Mesenchymal stem cell (in vitro differentiated cells and primary cell): Measurements from ENCODE around the gene NUBPL.
A peak's percentile ranks its signal among the peaks of the same experiment; 100 is the strongest.

ENCODE experiments used
- DNase-seq: peaks from one replicate; pipeline ENCODE4 v3.0.0-alpha.2; 2013
- H2AFZ ChIP-seq: one replicate; pipeline ENCODE4 v1.6.1; 2013; ENCODE audit warnings: low read depth, mild to moderate bottlenecking, control low read depth, inconsistent platforms, low read length, moderate library complexity
- H2AK5ac ChIP-seq: 2 replicates; pipeline ENCODE4 v1.6.1; 2013; ENCODE audit warnings: low read length, moderate library complexity, mild to moderate bottlenecking, inconsistent platforms; ENCODE audit not compliant: severe bottlenecking
- H2BK120ac ChIP-seq: one replicate; pipeline ENCODE4 v1.6.1; 2013; ENCODE audit warnings: low read depth, mild to moderate bottlenecking, inconsistent platforms, low read length, moderate library complexity
- H2BK12ac ChIP-seq, 2 experiments: one replicate each; pipeline ENCODE4 v1.6.1; 2013; ENCODE audit warnings: inconsistent platforms in 2 of 2, low read length in 2 of 2, mild to moderate bottlenecking in 2 of 2, moderate library complexity in 2 of 2, control low read depth in 1 of 2
- H2BK15ac ChIP-seq: one replicate; pipeline ENCODE4 v1.6.1; 2013; ENCODE audit warnings: mild to moderate bottlenecking, low read depth, inconsistent platforms; ENCODE audit not compliant: poor library complexity, severe bottlenecking
- H2BK5ac ChIP-seq: 2 replicates; pipeline ENCODE4 v1.6.1; 2013; ENCODE audit warnings: low read depth, mild to moderate bottlenecking, low read length, control low read depth, inconsistent platforms; ENCODE audit not compliant: poor library complexity, severe bottlenecking
- H3K14ac ChIP-seq, 2 experiments: one replicate each; pipeline ENCODE4 v1.6.1; 2013; ENCODE audit warnings: inconsistent platforms in 2 of 2, low read length in 2 of 2, control low read depth in 1 of 2, mild to moderate bottlenecking in 1 of 2, moderate library complexity in 1 of 2
- H3K18ac ChIP-seq, 2 experiments: one replicate each; pipeline ENCODE4 v1.6.1; 2013; ENCODE audit warnings: inconsistent platforms in 2 of 2, low read length in 2 of 2, control low read depth in 1 of 2, low read depth in 1 of 2, mild to moderate bottlenecking in 1 of 2
- H3K23ac ChIP-seq, 2 experiments: one replicate each; pipeline ENCODE4 v1.6.1; 2013; ENCODE audit warnings: inconsistent platforms in 2 of 2, low read length in 2 of 2, mild to moderate bottlenecking in 2 of 2, moderate library complexity in 2 of 2, control low read depth in 1 of 2
- H3K27ac ChIP-seq: 2 replicates; pipeline ENCODE4 v1.5.1; 2013; ENCODE audit warnings: mild to moderate bottlenecking, moderate library complexity, low read length, control low read depth, inconsistent platforms; ENCODE audit not compliant: poor library complexity, severe bottlenecking
- H3K27me3 ChIP-seq, 2 experiments: 2 replicates each; pipeline versions ENCODE4 v1.6.1 to v1.7.0; 2013; ENCODE audit warnings: low read length in 2 of 2, mild to moderate bottlenecking in 2 of 2, moderate library complexity in 2 of 2, control low read depth in 1 of 2, inconsistent platforms in 1 of 2; ENCODE audit not compliant: control insufficient read depth in 1 of 2, insufficient read depth in 1 of 2
- H3K36me3 ChIP-seq, 2 experiments: 2 replicates each; pipeline versions ENCODE4 v1.6.1 to v1.7.0; 2013; ENCODE audit warnings: low read length in 2 of 2, control low read depth in 1 of 2, inconsistent platforms in 1 of 2, low read depth in 1 of 2, mild to moderate bottlenecking in 1 of 2; ENCODE audit not compliant: insufficient read depth in 2 of 2, control insufficient read depth in 1 of 2
- H3K4ac ChIP-seq, 2 experiments: one replicate each; pipeline ENCODE4 v1.6.1; 2013; ENCODE audit warnings: inconsistent platforms in 2 of 2, low read length in 2 of 2, mild to moderate bottlenecking in 2 of 2, moderate library complexity in 2 of 2, control low read depth in 1 of 2, low read depth in 1 of 2
- H3K4me1 ChIP-seq: 2 replicates; pipeline ENCODE4 v1.6.1; 2013; ENCODE audit warnings: low read depth, low read length, control low read depth; ENCODE audit not compliant: control insufficient read depth, insufficient read depth
- H3K4me2 ChIP-seq: 2 replicates; pipeline ENCODE4 v1.6.1; 2013; ENCODE audit warnings: low read length, mild to moderate bottlenecking, inconsistent platforms; ENCODE audit not compliant: poor library complexity, severe bottlenecking
- H3K4me3 ChIP-seq, 2 experiments: 2 replicates each; pipeline versions ENCODE4 v1.5.1 to v1.7.0; 2013; ENCODE audit warnings: low read length in 2 of 2, mild to moderate bottlenecking in 2 of 2, control low read depth in 1 of 2, low read depth in 1 of 2; ENCODE audit not compliant: insufficient read depth in 1 of 2
- H3K79me1 ChIP-seq: replicated peaks from 2 replicates; pipeline ENCODE4 v1.6.1; 2013; ENCODE audit warnings: mild to moderate bottlenecking, control low read depth, low read length, inconsistent platforms; ENCODE audit not compliant: poor library complexity, severe bottlenecking
- H3K9ac ChIP-seq: 2 replicates; pipeline ENCODE4 v1.7.0; 2013; ENCODE audit warnings: mild to moderate bottlenecking, low read length, moderate library complexity
- H3K9me3 ChIP-seq: 2 replicates; pipeline ENCODE4 v1.7.0; 2013; ENCODE audit warnings: mild to moderate bottlenecking, low read length; ENCODE audit not compliant: control insufficient read depth
- H4K8ac ChIP-seq: one replicate; pipeline ENCODE4 v1.6.1; 2013; ENCODE audit warnings: inconsistent platforms, mild to moderate bottlenecking, low read length, moderate library complexity
- H4K91ac ChIP-seq: one replicate; pipeline ENCODE4 v1.6.1; 2013; ENCODE audit warnings: mild to moderate bottlenecking, low read length, inconsistent platforms
- WGBS: methylation state at CpG from one replicate; pipeline ENCODE4 v1.1.7; 2013; ENCODE audit warnings: mixed read lengths; 5-methylcytosine and 5-hydroxymethylcytosine counted together

The NUBPL gene

GRCh38 chr14:31835049-31835448 is 273.8 kb downstream of the NUBPL start:
- Histone ChIP-seq H3K4me3 (no peak overlapping the region), H3K9ac (no peak overlapping the region), H3K27me3 (no peaks in the 10 kb centered on the region), H4K91ac (no peak overlapping the region), H3K4ac (no peak overlapping the region), H3K18ac (no peak overlapping the region), H2AFZ (no peak overlapping the region), H3K79me1 (no peaks in the 10 kb centered on the region), H4K8ac (peak overlapping the region; percentile 45), H2BK120ac (no peak overlapping the region), H3K4me1 (no peaks in the 10 kb centered on the region), H2BK5ac (no peak overlapping the region), H2BK15ac (no peak overlapping the region), H3K14ac (no peak overlapping the region), H2AK5ac (no peak overlapping the region), H3K4me2 (no peak overlapping the region), H2BK12ac (no peak overlapping the region), H3K23ac (no peak overlapping the region), H3K27ac (no peak overlapping the region), H3K36me3 (no peaks in the 10 kb centered on the region), H3K9me3 (no peaks in the 10 kb centered on the region)
- 88% methylated on average over 2 of the region's 2 CpGs for WGBS
- no peak for DNase-seq

GRCh38 chr14:31837031-31837430 is 275.8 kb downstream of the NUBPL start:
- Histone ChIP-seq H2BK120ac (no peak overlapping the region), H2BK5ac (no peak overlapping the region)

GRCh38 chr14:31842899-31843298 is 281.7 kb downstream of the NUBPL start:
- H2BK15ac ChIP-seq = no peak overlapping the region
- H3K4me1 ChIP-seq = peaks cover 5% of the 10 kb centered on the region
- H3K23ac ChIP-seq = no peak overlapping the region
- no peak overlapping the region for H3K14ac ChIP-seq
- WGBS = 89% methylated on average over 2 of the region's 2 CpGs
- no peak overlapping the region for H4K8ac ChIP-seq
- peak overlapping the region; percentile 39 for H2AFZ ChIP-seq
- no peak overlapping the region for H2BK120ac ChIP-seq
- H3K9ac ChIP-seq = no peak overlapping the region
- H3K9me3 ChIP-seq = no peaks in the 10 kb centered on the region
- DNase-seq = peak; percentile 9
- no peak overlapping the region for H3K4me3 ChIP-seq
- H3K18ac ChIP-seq = peak overlapping the region in 1 of 2 experiments; percentile 66
- peak overlapping the region; percentile 10 for H2AK5ac ChIP-seq
- H2BK5ac ChIP-seq = no peak overlapping the region
- H2BK12ac ChIP-seq = no peak overlapping the region
- H3K79me1 ChIP-seq = no peaks in the 10 kb centered on the region
- H3K27ac ChIP-seq = no peak overlapping the region
- H3K36me3 ChIP-seq = no peaks in the 10 kb centered on the region
- H3K27me3 ChIP-seq = no peaks in the 10 kb centered on the region
- no peak overlapping the region for H4K91ac ChIP-seq
- no peak overlapping the region for H3K4ac ChIP-seq
- no peak overlapping the region for H3K4me2 ChIP-seq

More at GRCh38 chr14:31837031-31837430, 275.8 kb downstream of the NUBPL start:
- Histone ChIP-seq H4K91ac (no peak overlapping the region), H2BK12ac (no peak overlapping the region), H2AFZ (no peak overlapping the region), H3K9me3 (no peaks in the 10 kb centered on the region), H3K27me3 (no peaks in the 10 kb centered on the region), H3K14ac (no peak overlapping the region), H3K27ac (no peak overlapping the region), H3K9ac (no peak overlapping the region), H3K4me2 (no peak overlapping the region), H3K4me1 (no peaks in the 10 kb centered on the region), H4K8ac (no peak overlapping the region), H3K79me1 (no peaks in the 10 kb centered on the region), H3K4me3 (no peak overlapping the region), H2BK15ac (no peak overlapping the region), H3K18ac (no peak overlapping the region), H3K36me3 (no peaks in the 10 kb centered on the region), H3K23ac (no peak overlapping the region), H3K4ac (no peak overlapping the region), H2AK5ac (no peak overlapping the region)
- no peak for DNase-seq
- WGBS = 95% methylated on average over 4 of the region's 5 CpGs

DNA sequence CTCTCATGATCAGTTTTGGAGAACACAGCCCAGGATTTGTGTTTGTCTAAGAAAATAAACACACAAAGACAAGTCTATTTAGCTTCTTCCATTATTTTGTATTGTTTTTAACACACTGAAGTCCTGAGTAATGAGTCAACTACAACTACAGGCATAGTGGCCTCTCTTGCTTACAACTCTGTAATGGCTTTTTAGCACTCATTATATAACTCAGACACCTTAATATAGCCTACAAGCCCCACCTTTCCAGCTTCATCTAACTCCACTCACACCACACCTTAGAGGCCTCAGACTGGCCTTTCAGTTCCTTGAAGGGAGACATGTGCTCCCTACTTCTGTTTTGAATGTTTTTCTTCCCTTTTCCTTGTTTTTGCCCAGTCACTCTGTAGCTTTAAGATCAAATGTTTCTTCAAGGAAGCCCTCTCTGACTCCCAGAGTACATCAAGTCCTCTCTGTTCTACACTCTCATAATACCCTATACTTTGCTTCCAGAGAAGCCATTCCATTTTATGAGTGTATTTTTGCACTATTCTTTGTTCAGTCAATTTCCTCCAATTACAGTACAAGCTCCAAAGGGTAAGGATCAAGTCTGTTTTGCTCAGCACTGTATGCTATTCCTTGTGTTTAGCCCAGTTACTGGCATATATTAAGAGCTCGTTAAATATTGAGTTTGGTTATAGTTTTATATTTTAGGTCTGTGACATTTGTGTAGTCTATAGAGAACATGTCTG is 282.3 kb downstream of the NUBPL start:
- Histone ChIP-seq H3K23ac (no peak overlapping the region), H3K79me1 (no peaks in the 10 kb centered on the region), H4K91ac (no peak overlapping the region), H2BK5ac (no peak overlapping the region), H3K27me3 (no peaks in the 10 kb centered on the region), H3K14ac (no peak overlapping the region), H3K4me2 (no peak overlapping the region), H2AK5ac (no peak overlapping the region), H3K36me3 (no peaks in the 10 kb centered on the region), H2BK15ac (no peak overlapping the region), H4K8ac (no peak overlapping the region), H3K9ac (no peak overlapping the region), H3K4me1 (peaks cover 5% of the 10 kb centered on the region), H3K4me3 (no peak overlapping the region), H2BK12ac (no peak overlapping the region), H2BK120ac (no peak overlapping the region), H3K18ac (peak overlapping the region in 1 of 2 experiments; percentile 62), H3K4ac (no peak overlapping the region), H2AFZ (no peak overlapping the region), H3K9me3 (no peaks in the 10 kb centered on the region), H3K27ac (no peak overlapping the region)
- 80% methylated on average over 1 of the region's 1 CpG for whole genome bisulfite sequencing
- peak; percentile 30 for DNase-seq
